ENCODE measurements around the gene C6orf89.

C6orf89 gene

DNA sequence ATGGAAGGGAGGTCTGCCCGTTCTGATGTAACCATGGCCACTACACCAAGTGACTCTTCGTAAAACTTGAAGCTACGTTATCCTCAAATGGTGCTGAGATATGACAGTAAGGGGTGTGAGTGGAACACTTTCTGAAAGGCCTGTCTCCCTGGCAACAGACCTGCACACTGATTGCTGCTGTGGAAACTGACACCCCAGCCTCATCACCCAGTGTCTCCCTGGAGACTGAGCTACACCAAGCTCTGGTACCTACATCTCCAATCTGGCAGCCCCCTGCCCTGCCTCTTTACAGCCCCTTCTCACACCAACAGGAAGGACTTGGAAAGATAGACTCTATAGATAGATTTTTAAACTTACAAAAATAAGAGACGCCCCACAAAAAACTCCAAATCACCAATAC, 82.0 kb downstream of the C6orf89 start:
- no peaks in the 10 kb centered on the region for H3K9me3 ChIP-seq (replicated peaks; ENCODE audit: insufficient read depth, low read length)
- no peak overlapping the region for H2AFZ ChIP-seq (ENCODE audit: low read length)
- H3K9ac ChIP-seq (ENCODE audit: low read length) = no peak overlapping the region
- H3K4me2 ChIP-seq (ENCODE audit: low read depth, low read length) = no peak overlapping the region
- no peaks in the 10 kb centered on the region for H3K4me1 ChIP-seq (ENCODE audit: low read length)
- H3K36me3 ChIP-seq (replicated peaks; ENCODE audit: insufficient read depth, low read length) = no peaks in the 10 kb centered on the region
- H3K27ac ChIP-seq (ENCODE audit: low read length) = no peak overlapping the region
- no peaks in the 10 kb centered on the region for H3K79me2 ChIP-seq (ENCODE audit: low read length)
- H3K9me2 ChIP-seq (replicated peaks; ENCODE audit: insufficient read depth, low read length) = no peaks in the 10 kb centered on the region
- H4K20me1 ChIP-seq (ENCODE audit: insufficient read depth, low read length) = no peaks in the 10 kb centered on the region
- H3K4me3 ChIP-seq (ENCODE audit: low read length) = no peak overlapping the region
- DNase-seq = no peak
- no peak for TF ChIP-seq EZH2phosphoT487 (IDR thresholded peaks at IDR 0.05; ENCODE audit: low read length)
- TF ChIP-seq, protein P1, sequence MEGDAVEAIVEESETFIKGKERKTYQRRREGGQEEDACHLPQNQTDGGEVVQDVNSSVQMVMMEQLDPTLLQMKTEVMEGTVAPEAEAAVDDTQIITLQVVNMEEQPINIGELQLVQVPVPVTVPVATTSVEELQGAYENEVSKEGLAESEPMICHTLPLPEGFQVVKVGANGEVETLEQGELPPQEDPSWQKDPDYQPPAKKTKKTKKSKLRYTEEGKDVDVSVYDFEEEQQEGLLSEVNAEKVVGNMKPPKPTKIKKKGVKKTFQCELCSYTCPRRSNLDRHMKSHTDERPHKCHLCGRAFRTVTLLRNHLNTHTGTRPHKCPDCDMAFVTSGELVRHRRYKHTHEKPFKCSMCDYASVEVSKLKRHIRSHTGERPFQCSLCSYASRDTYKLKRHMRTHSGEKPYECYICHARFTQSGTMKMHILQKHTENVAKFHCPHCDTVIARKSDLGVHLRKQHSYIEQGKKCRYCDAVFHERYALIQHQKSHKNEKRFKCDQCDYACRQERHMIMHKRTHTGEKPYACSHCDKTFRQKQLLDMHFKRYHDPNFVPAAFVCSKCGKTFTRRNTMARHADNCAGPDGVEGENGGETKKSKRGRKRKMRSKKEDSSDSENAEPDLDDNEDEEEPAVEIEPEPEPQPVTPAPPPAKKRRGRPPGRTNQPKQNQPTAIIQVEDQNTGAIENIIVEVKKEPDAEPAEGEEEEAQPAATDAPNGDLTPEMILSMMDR (IDR thresholded peaks at IDR 0.05; ENCODE audit: low read length) = no peak
- TF ChIP-seq EZH2 (optimal IDR thresholded peaks at IDR 0.05; ENCODE audit: low read depth, low read length) = no peak
- H3F3A ChIP-seq (ENCODE audit: insufficient read depth, low read length) = no peaks in the 10 kb centered on the region
- no peaks in the 10 kb centered on the region for H3K27me3 ChIP-seq (replicated peaks; ENCODE audit: insufficient read depth, low read length)

DNA sequence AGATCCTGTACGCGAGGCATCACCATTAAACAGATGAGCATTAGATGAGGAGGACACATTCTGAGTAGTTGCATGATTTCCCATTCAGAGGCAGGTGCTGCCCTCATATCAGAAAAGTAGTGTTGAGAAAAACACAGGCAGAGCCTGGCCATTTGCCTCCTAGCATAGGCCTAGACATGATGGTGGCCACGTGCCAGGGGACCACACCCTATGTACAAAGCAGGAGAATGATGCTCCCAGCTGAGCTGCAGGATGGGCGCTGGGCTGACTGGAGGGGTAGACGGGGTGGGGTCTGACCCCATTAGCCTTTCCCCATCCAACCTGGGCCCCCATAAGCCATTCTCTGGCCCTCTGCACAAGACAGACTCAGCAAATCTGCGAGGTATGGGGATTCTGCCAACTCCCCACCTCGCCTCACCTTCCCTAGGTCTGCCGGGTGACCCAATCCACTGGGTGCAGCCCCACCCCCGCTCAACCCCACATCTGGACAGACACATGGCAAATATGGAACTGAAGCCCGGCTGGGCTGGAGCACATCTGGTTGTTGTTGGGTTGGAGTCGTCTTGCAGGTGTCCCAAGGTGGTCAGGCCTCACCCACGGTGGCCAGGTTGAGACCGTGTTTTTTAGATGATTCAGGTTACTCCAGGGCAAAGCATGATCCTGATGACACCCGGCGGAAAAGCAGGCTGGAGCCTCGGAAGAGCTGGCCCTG, 82.7 kb downstream of the C6orf89 start:
- Histone ChIP-seq H3K27me3 (replicated peaks; ENCODE audit: insufficient read depth, low read length) (no peaks in the 10 kb centered on the region), H4K20me1 (ENCODE audit: insufficient read depth, low read length) (no peaks in the 10 kb centered on the region), H3K9ac (ENCODE audit: low read length) (no peak overlapping the region), H3K9me3 (replicated peaks; ENCODE audit: insufficient read depth, low read length) (no peaks in the 10 kb centered on the region), H3K4me3 (ENCODE audit: low read length) (no peak overlapping the region), H3K79me2 (ENCODE audit: low read length) (no peaks in the 10 kb centered on the region), H3K36me3 (replicated peaks; ENCODE audit: insufficient read depth, low read length) (no peaks in the 10 kb centered on the region), H3K9me2 (replicated peaks; ENCODE audit: insufficient read depth, low read length) (no peaks in the 10 kb centered on the region), H3F3A (ENCODE audit: insufficient read depth, low read length) (no peaks in the 10 kb centered on the region), H3K27ac (ENCODE audit: low read length) (no peak overlapping the region), H2AFZ (ENCODE audit: low read length) (no peak overlapping the region), H3K4me1 (ENCODE audit: low read length) (no peaks in the 10 kb centered on the region), H3K4me2 (ENCODE audit: low read depth, low read length) (no peak overlapping the region)
- TF ChIP-seq, protein P1 (IDR thresholded peaks at IDR 0.05; ENCODE audit: low read length) = no peak
- no peak for TF ChIP-seq EZH2 (optimal IDR thresholded peaks at IDR 0.05; ENCODE audit: low read depth, low read length)
- no peak for TF ChIP-seq EZH2phosphoT487 (IDR thresholded peaks at IDR 0.05; ENCODE audit: low read length)
- no peak for DNase-seq

DNA sequence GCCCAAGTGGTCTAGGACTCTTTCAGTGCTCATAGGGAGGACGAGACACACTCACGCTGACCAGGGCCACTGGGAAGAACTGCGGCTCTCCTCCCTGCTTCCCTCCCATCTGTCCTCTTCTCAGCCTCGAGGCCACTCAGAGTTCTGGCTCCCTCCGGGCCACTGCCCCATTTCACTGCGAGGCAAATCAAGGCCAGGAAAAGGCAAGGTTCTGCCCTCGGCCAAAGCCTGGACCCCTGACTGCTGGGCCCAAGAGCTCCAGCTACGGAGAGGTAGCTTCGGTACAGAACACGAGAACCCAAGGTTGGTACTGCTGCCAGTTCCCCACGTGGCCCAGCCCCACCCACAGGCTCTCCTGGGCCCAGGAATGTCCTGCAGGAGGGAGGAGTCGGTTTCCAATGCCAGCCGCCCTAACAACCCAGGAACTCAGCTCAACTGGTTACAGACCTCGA, 83.5 kb downstream of the C6orf89 start:
- no peak overlapping the region for H3K4me2 ChIP-seq (ENCODE audit: low read depth, low read length)
- DNase-seq = no peak
- H2AFZ ChIP-seq (ENCODE audit: low read length) = no peak overlapping the region
- H3K79me2 ChIP-seq (ENCODE audit: low read length) = no peaks in the 10 kb centered on the region
- no peak overlapping the region for H3K4me3 ChIP-seq (ENCODE audit: low read length)
- no peak overlapping the region for H3K9ac ChIP-seq (ENCODE audit: low read length)
- no peaks in the 10 kb centered on the region for H3K9me3 ChIP-seq (replicated peaks; ENCODE audit: insufficient read depth, low read length)
- no peaks in the 10 kb centered on the region for H3K9me2 ChIP-seq (replicated peaks; ENCODE audit: insufficient read depth, low read length)
- H3K27ac ChIP-seq (ENCODE audit: low read length) = no peak overlapping the region
- TF ChIP-seq EZH2phosphoT487 (IDR thresholded peaks at IDR 0.05; ENCODE audit: low read length) (no peak), EZH2 (optimal IDR thresholded peaks at IDR 0.05; ENCODE audit: low read depth, low read length) (no peak)
- TF ChIP-seq, protein P1 (IDR thresholded peaks at IDR 0.05; ENCODE audit: low read length) = no peak
- H3K27me3 ChIP-seq (replicated peaks; ENCODE audit: insufficient read depth, low read length) = no peaks in the 10 kb centered on the region
- no peaks in the 10 kb centered on the region for H3F3A ChIP-seq (ENCODE audit: insufficient read depth, low read length)
- H4K20me1 ChIP-seq (ENCODE audit: insufficient read depth, low read length) = no peaks in the 10 kb centered on the region
- H3K36me3 ChIP-seq (replicated peaks; ENCODE audit: insufficient read depth, low read length) = no peaks in the 10 kb centered on the region
- no peaks in the 10 kb centered on the region for H3K4me1 ChIP-seq (ENCODE audit: low read length)
